ENCODE results near the gene ARAF.
"Not testable (repeated sequence)": the region's sequence is repeated elsewhere in the genome, so short reads cannot be mapped to it uniquely, and the experiment has no call there.

Gene ARAF

GRCh38 chrX:47586043-47586787 is 25.2 kb downstream of the ARAF start:
- no peak for DNase-seq (ENCODE audit: low spot score)

GRCh38 chrX:47587091-47587891 is 26.3 kb downstream of the ARAF start:
- no peak for DNase-seq (ENCODE audit: low spot score)

GRCh38 chrX:47587906-47588735 is 27.1 kb downstream of the ARAF start:
- no peak for DNase-seq (ENCODE audit: low spot score)

GRCh38 chrX:47590984-47591383 is 30.0 kb downstream of the ARAF start:
- DNase-seq (ENCODE audit: low spot score) = no peak

GRCh38 chrX:47593522-47593921 is 32.5 kb downstream of the ARAF start:
- DNase-seq (ENCODE audit: low spot score) = no peak

GRCh38 chrX:47595716-47596251 is 34.8 kb downstream of the ARAF start:
- DNase-seq (ENCODE audit: low spot score) = no peak

GRCh38 chrX:47596256-47596655 is 35.3 kb downstream of the ARAF start:
- no peak for DNase-seq (ENCODE audit: low spot score)

GRCh38 chrX:47597222-47597621 is 36.2 kb downstream of the ARAF start:
- DNase-seq (ENCODE audit: low spot score) = no peak

- DNase-seq (ENCODE audit: low spot score) = not testable (repeated sequence)
Measured at GRCh38 chrX:47603125-47603524, 42.1 kb downstream of the ARAF start.

GRCh38 chrX:47605024-47605423 is 44.0 kb downstream of the ARAF start:
- no peak for DNase-seq (ENCODE audit: low spot score)

GRCh38 chrX:47607091-47607490 is 46.1 kb downstream of the ARAF start:
- DNase-seq (ENCODE audit: low spot score) = no peak

- no peak for DNase-seq (ENCODE audit: low spot score)
Measured at GRCh38 chrX:47608130-47608810, 47.3 kb downstream of the ARAF start.

GRCh38 chrX:47610511-47610910 is 49.5 kb downstream of the ARAF start:
- DNase-seq (ENCODE audit: low spot score) = no peak

- DNase-seq (ENCODE audit: low spot score) = no peak
Measured at GRCh38 chrX:47611489-47611888, 50.5 kb downstream of the ARAF start.

GRCh38 chrX:47611926-47612325 is 50.9 kb downstream of the ARAF start:
- DNase-seq (ENCODE audit: low spot score) = no peak

GRCh38 chrX:47612418-47612817 is 51.4 kb downstream of the ARAF start:
- DNase-seq (ENCODE audit: low spot score) = no peak

GRCh38 chrX:47613082-47613481 is 52.1 kb downstream of the ARAF start:
- no peak for DNase-seq (ENCODE audit: low spot score)

- DNase-seq (ENCODE audit: low spot score) = no peak
Measured at GRCh38 chrX:47614618-47615017, 53.6 kb downstream of the ARAF start.

GRCh38 chrX:47618923-47619485 is 58.0 kb downstream of the ARAF start:
- no peak for DNase-seq (ENCODE audit: low spot score)

GRCh38 chrX:47619486-47620302 is 58.7 kb downstream of the ARAF start, which contains the start of gene SYN1:
Gene SYN1, minus strand, starts transcription at chrX:47619857. Its CDS starts 129 bp downstream, at chrX:47619728.
- peak; percentile 60 for DNase-seq (ENCODE audit: low spot score)

Measured in kidney capillary endothelial cell (primary cell).